ENCODE data around the gene OPRL1.

OPRL1 gene

GRCh38 chr20:64080013-64080812 lies at the start of gene OPRL1:
TSS of gene OPRL1 (plus strand) at chr20:64080082. CDS start at chr20:64092721, 12,639 bp downstream.
- DNase-seq: no peak

- DNase-seq: no peak
Observed at GRCh38 chr20:64030371-64031134, 49.3 kb upstream of the OPRL1 start.

GRCh38 chr20:64031822-64032314 lies 48.0 kb upstream of the OPRL1 start:
- no peak for DNase-seq

GRCh38 chr20:64032706-64033624 lies 46.9 kb upstream of the OPRL1 start:
- DNase-seq: no peak

- DNase-seq: no peak
Observed at GRCh38 chr20:64033981-64034493, 45.8 kb upstream of the OPRL1 start.

GRCh38 chr20:64035066-64035932 lies 44.6 kb upstream of the OPRL1 start:
- no peak for DNase-seq

- no peak for DNase-seq
Observed at GRCh38 chr20:64035933-64036345, 43.9 kb upstream of the OPRL1 start, which contains the start of gene C20orf204. TSS of gene C20orf204 (plus strand) at chr20:64036182. CDS start at chr20:64036324, 142 bp downstream.

GRCh38 chr20:64036346-64037198 lies 43.3 kb upstream of the OPRL1 start:
- DNase-seq: no peak

GRCh38 chr20:64037199-64037497 lies 42.7 kb upstream of the OPRL1 start:
- DNase-seq: no peak

GRCh38 chr20:64037498-64038213 lies 42.2 kb upstream of the OPRL1 start:
- peak; percentile 15 for DNase-seq

- peak; percentile 37 for DNase-seq
Observed at GRCh38 chr20:64038224-64038564, 41.7 kb upstream of the OPRL1 start.

GRCh38 chr20:64038565-64039292 lies 41.2 kb upstream of the OPRL1 start:
- DNase-seq: peak; percentile 37

GRCh38 chr20:64039293-64040160 lies 40.4 kb upstream of the OPRL1 start:
- DNase-seq: no peak

GRCh38 chr20:64040231-64041039 lies 39.4 kb upstream of the OPRL1 start:
- DNase-seq: no peak

GRCh38 chr20:64041040-64041780 lies 38.7 kb upstream of the OPRL1 start:
- DNase-seq: no peak

GRCh38 chr20:64041781-64042053 lies 38.2 kb upstream of the OPRL1 start:
- DNase-seq: no peak

Measured in NCI-H510A treated with DMSO at 0.1 percent for 48 hours (cell line).